ENCODE data around the gene KLHL24.

The KLHL24 gene

GRCh38 chr3:183731611-183732010 lies 96.2 kb downstream of the KLHL24 start:
- Histone ChIP-seq H3K4me3 (ENCODE audit: insufficient read depth in 1 of 2, low read depth in 1 of 2, low read length in 2 of 2) (no peak overlapping the region), H2BK15ac (ENCODE audit: low read depth, poor library complexity, severe bottlenecking) (no peak overlapping the region), H4K8ac (ENCODE audit: low read length) (no peak overlapping the region), H3K4ac (ENCODE audit: low read depth in 1 of 2, low read length in 2 of 2) (no peak overlapping the region), H3K36me3 (ENCODE audit: control insufficient read depth in 1 of 2, insufficient read depth in 2 of 2, low read depth in 1 of 2, low read length in 2 of 2) (peaks cover 33 to 70% of the 10 kb centered on the region in 2 experiments), H3K4me1 (ENCODE audit: control insufficient read depth, insufficient read depth, low read depth, low read length) (no peaks in the 10 kb centered on the region), H2AK5ac (ENCODE audit: low read length, severe bottlenecking) (no peak overlapping the region), H3K9ac (ENCODE audit: low read length) (no peak overlapping the region), H3K27ac (ENCODE audit: low read length, poor library complexity, severe bottlenecking) (no peak overlapping the region), H2AFZ (ENCODE audit: low read depth, low read length) (no peak overlapping the region), H3K27me3 (ENCODE audit: control insufficient read depth in 1 of 2, insufficient read depth in 1 of 2, low read length in 2 of 2) (no peaks in the 10 kb centered on the region), H3K4me2 (ENCODE audit: low read length, poor library complexity, severe bottlenecking) (no peak overlapping the region), H2BK12ac (ENCODE audit: low read length in 2 of 2) (no peak overlapping the region), H2BK5ac (ENCODE audit: low read depth, low read length, poor library complexity, severe bottlenecking) (no peak overlapping the region), H3K18ac (ENCODE audit: low read depth in 1 of 2, low read length in 2 of 2) (no peak overlapping the region), H3K79me1 (replicated peaks; ENCODE audit: low read length, poor library complexity, severe bottlenecking) (peaks cover 28% of the 10 kb centered on the region), H4K91ac (ENCODE audit: low read length) (no peak overlapping the region), H2BK120ac (ENCODE audit: low read depth, low read length) (no peak overlapping the region), H3K23ac (ENCODE audit: low read length in 2 of 2) (no peak overlapping the region), H3K9me3 (ENCODE audit: control insufficient read depth, low read length) (no peaks in the 10 kb centered on the region), H3K14ac (ENCODE audit: low read length in 2 of 2) (no peak overlapping the region)
- 98% methylated on average over 3 of the region's 5 CpGs for WGBS
- no peak for DNase-seq

DNA sequence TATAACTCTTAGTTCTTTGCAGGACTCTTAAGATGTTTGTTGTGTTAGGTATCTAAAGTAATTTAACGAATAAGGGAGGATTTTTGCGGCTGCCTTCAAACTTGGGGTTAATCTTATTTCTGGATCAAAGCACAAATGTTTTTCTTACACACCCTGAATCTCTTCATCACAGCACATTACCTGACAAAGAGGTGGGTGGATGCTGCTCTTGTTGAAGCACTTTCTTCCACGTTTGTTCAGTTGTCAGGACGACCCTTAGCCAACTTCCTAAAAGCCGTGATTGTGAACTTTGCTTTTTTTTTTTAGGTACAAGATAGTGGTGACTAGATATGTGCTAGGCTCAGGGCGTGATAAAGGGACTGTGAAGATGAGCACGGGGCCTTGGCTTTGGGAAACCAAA lies 98.1 kb downstream of the KLHL24 start:
- Histone ChIP-seq H3K4me3 (ENCODE audit: insufficient read depth in 1 of 2, low read depth in 1 of 2, low read length in 2 of 2) (no peak overlapping the region), H2AK5ac (ENCODE audit: low read length, severe bottlenecking) (no peak overlapping the region), H2BK15ac (ENCODE audit: low read depth, poor library complexity, severe bottlenecking) (no peak overlapping the region), H3K18ac (ENCODE audit: low read depth in 1 of 2, low read length in 2 of 2) (no peak overlapping the region), H2BK5ac (ENCODE audit: low read depth, low read length, poor library complexity, severe bottlenecking) (no peak overlapping the region), H3K23ac (ENCODE audit: low read length in 2 of 2) (no peak overlapping the region), H3K27ac (ENCODE audit: low read length, poor library complexity, severe bottlenecking) (no peak overlapping the region), H3K4me2 (ENCODE audit: low read length, poor library complexity, severe bottlenecking) (no peak overlapping the region), H3K9me3 (ENCODE audit: control insufficient read depth, low read length) (no peaks in the 10 kb centered on the region), H2AFZ (ENCODE audit: low read depth, low read length) (no peak overlapping the region), H3K9ac (ENCODE audit: low read length) (no peak overlapping the region), H3K4me1 (ENCODE audit: control insufficient read depth, insufficient read depth, low read depth, low read length) (no peaks in the 10 kb centered on the region), H3K79me1 (replicated peaks; ENCODE audit: low read length, poor library complexity, severe bottlenecking) (peaks cover 20% of the 10 kb centered on the region), H3K36me3 (ENCODE audit: control insufficient read depth in 1 of 2, insufficient read depth in 2 of 2, low read depth in 1 of 2, low read length in 2 of 2) (peaks cover 24 to 67% of the 10 kb centered on the region in 2 experiments), H2BK12ac (ENCODE audit: low read length in 2 of 2) (no peak overlapping the region), H3K27me3 (ENCODE audit: control insufficient read depth in 1 of 2, insufficient read depth in 1 of 2, low read length in 2 of 2) (no peaks in the 10 kb centered on the region), H4K8ac (ENCODE audit: low read length) (no peak overlapping the region), H2BK120ac (ENCODE audit: low read depth, low read length) (no peak overlapping the region), H3K4ac (ENCODE audit: low read depth in 1 of 2, low read length in 2 of 2) (no peak overlapping the region), H3K14ac (ENCODE audit: low read length in 2 of 2) (no peak overlapping the region), H4K91ac (ENCODE audit: low read length) (no peak overlapping the region)
- no peak for DNase-seq
- 95% methylated on average over 5 of the region's 7 CpGs for WGBS

Measured in mesenchymal stem cell (in vitro differentiated cells and primary cell).